T-cell (primary cell): ENCODE results near the gene ARHGEF6. TPM values are rescaled to one million over a fixed set of nuclear protein-coding genes. Genes with fewer than 3 reads are reported as not detected.

Source experiments
- ATAC-seq, 4 experiments: fragments of 200-7000 bp in 3 of 4; fragments of 150-1000 bp in 1 of 4; cut with Tn5 transposase; replicated peaks in 1 of 4; 1 replicate in 3 of 4; 2 replicates in 1 of 4; pipeline ENCODE4 v1.10.0; 2021; ENCODE audit warnings: moderate library complexity in 3 of 4, mild to moderate bottlenecking in 2 of 4, moderate number of reproducible peaks in 1 of 4
- CTCF ChIA-PET, 2 donors: fragments of 300-600 bp; sonication (Branson Sonifier 250); formaldehyde crosslinking; loops; one replicate each; lab custom pipeline; 2022; ENCODE audit warnings: antibody characterized with exemption in 2 of 2; lab: Charles Lee
- POLR2A ChIA-PET, 2 donors: fragments of 300-600 bp; sonication (Branson Sonifier 250); formaldehyde crosslinking; loops; one replicate each; lab custom pipeline; 2022; ENCODE audit warnings: antibody characterized with exemption in 2 of 2; lab: Charles Lee
- DNase-seq, 35 experiments: peaks; one replicate each; pipeline versions ENCODE4 v3.0.0 to v3.0.0-alpha.2; 2013 to 2023
- H3K27ac ChIP-seq: one replicate; pipeline ENCODE4 v1.5.1; 2013; ENCODE audit warnings: low read length
- H3K27me3 ChIP-seq, 2 experiments: replicated peaks in 1 of 2; 1 replicate in 1 of 2; 2 replicates in 1 of 2; pipeline versions ENCODE4 v1.6.1 to v1.7.0; 2013; ENCODE audit warnings: low read length in 1 of 2, mixed read lengths in 1 of 2; ENCODE audit not compliant: control insufficient read depth in 2 of 2, insufficient read depth in 2 of 2; ENCODE audit errors: extremely low read depth in 1 of 2
- H3K36me3 ChIP-seq, 2 donors: 1 replicate in 1 of 2; 2 replicates in 1 of 2; pipeline versions ENCODE4 v1.6.1 to v1.7.0; 2013; ENCODE audit warnings: low read length in 1 of 2; ENCODE audit not compliant: control insufficient read depth in 2 of 2, insufficient read depth in 1 of 2; ENCODE audit errors: extremely low read depth in 1 of 2
- H3K4me1 ChIP-seq, 2 experiments: 1 replicate in 1 of 2; 2 replicates in 1 of 2; pipeline versions ENCODE4 v1.6.1 to v1.7.0; 2013; ENCODE audit warnings: low read length in 2 of 2, mixed read lengths in 1 of 2; ENCODE audit not compliant: insufficient read depth in 2 of 2, control insufficient read depth in 1 of 2; ENCODE audit errors: extremely low read depth in 1 of 2
- H3K4me3 ChIP-seq, 2 donors: 1 replicate in 1 of 2; 2 replicates in 1 of 2; pipeline versions ENCODE4 v1.5.1 to v1.7.0; 2013; ENCODE audit warnings: mild to moderate bottlenecking in 2 of 2, low read length in 1 of 2, moderate library complexity in 1 of 2; ENCODE audit not compliant: control insufficient read depth in 1 of 2; ENCODE audit errors: extremely low read depth in 1 of 2
- H3K9me3 ChIP-seq: 2 replicates; pipeline ENCODE4 v1.7.0; 2013
- H3K27ac Mint-ChIP-seq, 2 donors: one replicate each; pipeline ENCODE4 v1.8.0; 2020 to 2021; ENCODE audit warnings: mild to moderate bottlenecking in 2 of 2, mixed read lengths in 2 of 2
- H3K27me3 Mint-ChIP-seq, 2 donors: one replicate each; pipeline ENCODE4 v1.8.0; 2021 to 2022; ENCODE audit warnings: mixed read lengths in 2 of 2
- H3K36me3 Mint-ChIP-seq: one replicate; pipeline ENCODE4 v1.8.0; 2021; ENCODE audit warnings: mixed read lengths
- H3K4me1 Mint-ChIP-seq, 3 donors: one replicate each; pipeline ENCODE4 v1.8.0; 2020 to 2022; ENCODE audit warnings: mixed read lengths in 3 of 3, mild to moderate bottlenecking in 1 of 3
- H3K4me3 Mint-ChIP-seq, 3 donors: one replicate each; pipeline ENCODE4 v1.8.0; 2020 to 2022; ENCODE audit warnings: mild to moderate bottlenecking in 3 of 3, mixed read lengths in 3 of 3, moderate library complexity in 3 of 3
- H3K9me3 Mint-ChIP-seq, 3 donors: one replicate each; pipeline ENCODE4 v1.8.0; 2020 to 2022; ENCODE audit warnings: mixed read lengths in 3 of 3
- WGBS: methylation state at CpG from one replicate; pipeline ENCODE4 v1.1.5; 2013; ENCODE audit warnings: missing lambda C conversion rate; ENCODE audit not compliant: insufficient coverage; 5-methylcytosine and 5-hydroxymethylcytosine counted together
- total RNA-seq, 35 experiments: library from RNA in 6 of 35; stranded (reverse) in 6 of 35; fragments of 120-200 nt in 1 of 35; gene quantifications; one replicate each; pipeline versions ENCODE4 v1.2.1 to v1.2.4 and lab custom pipeline; 2013 to 2026

Gene ARHGEF6
- total RNA-seq, 5 donors from 2014 or later (not counting 1 experiment from before 2014, with no cell fraction given), result 63.4 to 79.9 (median 72.9) TPM

DNA sequence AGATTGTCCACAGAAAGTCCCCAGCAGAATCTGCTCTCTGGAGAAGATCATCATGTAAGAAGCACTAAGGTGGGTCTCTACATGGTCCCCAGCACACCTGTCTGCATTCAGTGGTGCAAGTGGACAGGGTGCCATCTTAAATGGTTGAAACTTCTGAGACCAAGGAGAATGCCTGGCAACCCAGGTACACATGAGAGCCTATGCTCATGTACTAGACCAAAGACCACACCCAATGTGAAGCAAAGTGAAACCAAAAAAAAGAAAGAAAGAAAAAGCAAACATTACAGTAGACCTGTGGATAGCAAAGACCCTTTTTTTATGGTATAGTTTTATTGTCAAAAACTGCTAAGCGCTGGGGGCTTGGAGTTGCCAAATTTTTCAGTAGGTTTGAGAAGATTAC is 117.8 kb downstream of the ARHGEF6 start:
- no peaks in the 10 kb centered on the region for H3K9me3 ChIP-seq
- peaks cover 29 to 72% of the 10 kb centered on the region in 2 experiments for H3K4me1 ChIP-seq
- Mint-ChIP-seq H3K36me3 (peaks cover 48% of the 10 kb centered on the region), H3K4me1 (peaks cover 59 to 88% (median 78%) of the 10 kb centered on the region in 3 donors), H3K9me3 (no peaks in the 10 kb centered on the region), H3K27me3 (peaks cover 0 to 6% of the 10 kb centered on the region in 2 donors), H3K4me3 (no peak overlapping the region), H3K27ac (peak overlapping the region; percentile 85 to 94)
- peaks cover 0 to 47% of the 10 kb centered on the region in 2 donors for H3K36me3 ChIP-seq
- ChIA-PET CTCF (interaction anchor here in 1 of 2 donors (0.7 kb wide), 1 partner anchor 20 kb away, joined by 9 read pairs; no protein-coding TSS in a partner anchor), POLR2A (no interaction called here)
- peak overlapping the region; percentile 85 for H3K27ac ChIP-seq
- no peaks in the 10 kb centered on the region for H3K27me3 ChIP-seq
- no peak overlapping the region for H3K4me3 ChIP-seq
- peak in 1 of 35 experiments; percentile 40 for DNase-seq
- peak in 2 of 4 experiments; percentile 36 to 43 for ATAC-seq
- WGBS, result no CpG with 5 or more reads among the region's 1 CpG

DNA sequence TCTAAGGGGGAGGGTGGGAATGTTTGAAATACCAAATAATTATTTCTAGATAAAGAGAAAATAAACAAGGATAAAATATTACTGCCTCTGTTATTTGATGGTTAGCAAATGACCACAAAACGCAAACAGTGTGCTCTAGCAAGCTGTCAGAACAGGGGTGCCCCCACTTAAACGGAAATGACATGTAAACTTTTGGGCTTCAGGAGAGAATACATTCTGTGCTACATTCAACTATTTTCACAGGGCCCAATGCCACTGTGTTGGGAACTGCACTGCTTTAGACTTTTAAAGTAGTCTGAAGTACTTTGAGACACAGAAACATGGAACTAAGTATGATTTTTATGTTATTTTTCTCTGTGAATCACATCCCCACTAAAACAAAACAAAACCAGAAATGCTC is 118.6 kb downstream of the ARHGEF6 start:
- ATAC-seq (peak; percentile 46 to 75 (median 51)), DNase-seq (peak in 17 of 35 experiments; percentile 12 to 62 (median 27))
- Histone ChIP-seq H3K27ac (peak overlapping the region; percentile 85), H3K4me1 (peaks cover 29 to 70% of the 10 kb centered on the region in 2 experiments), H3K4me3 (no peak overlapping the region), H3K27me3 (no peaks in the 10 kb centered on the region), H3K9me3 (no peaks in the 10 kb centered on the region), H3K36me3 (peaks cover 0 to 46% of the 10 kb centered on the region in 2 donors)
- ChIA-PET CTCF (interaction anchor here in 1 of 2 donors (0.7 kb wide), 1 partner anchor 21 kb away, joined by 9 read pairs; no protein-coding TSS in a partner anchor), POLR2A (no interaction called here)
- Mint-ChIP-seq H3K4me3 (peak overlapping the region in 2 of 3 donors; percentile 34 to 41), H3K27me3 (peaks cover 0 to 7% of the 10 kb centered on the region in 2 donors), H3K27ac (peak overlapping the region; percentile 85 to 94), H3K4me1 (peaks cover 60 to 88% (median 75%) of the 10 kb centered on the region in 3 donors), H3K9me3 (no peaks in the 10 kb centered on the region), H3K36me3 (peaks cover 46% of the 10 kb centered on the region)
- no CpG with 5 or more reads among the region's 2 CpGs for WGBS

DNA sequence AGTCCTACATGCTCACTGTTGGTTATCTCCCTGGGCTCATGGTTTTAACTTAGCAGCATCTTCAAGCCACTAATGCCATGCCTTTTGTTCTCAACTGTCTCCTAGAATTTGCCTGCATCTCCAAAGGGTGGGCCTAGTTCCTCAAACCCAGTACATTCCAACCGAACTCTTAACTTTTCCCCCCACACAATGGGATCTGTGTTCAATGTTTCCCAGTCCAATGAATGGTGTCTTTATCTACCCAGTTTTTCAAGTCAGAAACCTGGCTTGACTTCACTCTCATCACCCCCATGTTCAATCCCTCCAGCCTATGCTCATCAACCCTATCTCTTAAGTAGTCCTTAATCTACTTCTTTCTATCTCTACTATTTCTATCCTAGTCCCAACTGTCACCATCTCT is 119.8 kb downstream of the ARHGEF6 start:
- Histone ChIP-seq H3K4me3 (no peak overlapping the region), H3K4me1 (peaks cover 25 to 69% of the 10 kb centered on the region in 2 experiments), H3K36me3 (peaks cover 0 to 51% of the 10 kb centered on the region in 2 donors), H3K9me3 (no peaks in the 10 kb centered on the region), H3K27me3 (no peaks in the 10 kb centered on the region), H3K27ac (peak overlapping the region; percentile 85)
- Mint-ChIP-seq H3K4me1 (peaks cover 64 to 91% (median 83%) of the 10 kb centered on the region in 3 donors), H3K4me3 (peak overlapping the region in 2 of 3 donors; percentile 11 to 25), H3K27me3 (peaks cover 0 to 11% of the 10 kb centered on the region in 2 donors), H3K36me3 (peaks cover 53% of the 10 kb centered on the region), H3K9me3 (no peaks in the 10 kb centered on the region), H3K27ac (peak overlapping the region; percentile 88 to 91)
- ChIA-PET CTCF (no interaction called here), POLR2A (no interaction called here)
- WGBS, result no CpG with 5 or more reads among the region's 1 CpG
- ATAC-seq (no peak), DNase-seq (no peak)

- peaks cover 56% of the 10 kb centered on the region for H3K36me3 Mint-ChIP-seq
- H3K4me1 Mint-ChIP-seq, result peaks cover 79 to 93% (median 88%) of the 10 kb centered on the region in 3 donors
- no CpG with 5 or more reads among the region's 9 CpGs for WGBS
- peak overlapping the region; percentile 88 to 99 for H3K27ac Mint-ChIP-seq
- Histone ChIP-seq H3K27ac (peak overlapping the region; percentile 64), H3K36me3 (peaks cover 0 to 55% of the 10 kb centered on the region in 2 donors), H3K4me1 (peaks cover 22 to 71% of the 10 kb centered on the region in 2 experiments), H3K9me3 (no peaks in the 10 kb centered on the region), H3K27me3 (no peaks in the 10 kb centered on the region), H3K4me3 (no peak overlapping the region)
- peaks cover 0 to 17% of the 10 kb centered on the region in 2 donors for H3K27me3 Mint-ChIP-seq
- ATAC-seq (peak; percentile 10 to 14 (median 13)), DNase-seq (peak in 1 of 35 experiments; percentile 27)
- ChIA-PET CTCF (interaction anchor here in 1 of 2 donors (0.7 to 1.2 kb wide), 3 partner anchors 24 to 51 kb away, joined by 4 read pairs; no protein-coding TSS in a partner anchor), POLR2A (interaction anchor here in 1 of 2 donors (0.6 to 1.4 kb wide), 3 partner anchors 10 to 35 kb away, joined by 3 to 11 read pairs (median 3); no protein-coding TSS in a partner anchor)
- no peaks in the 10 kb centered on the region for H3K9me3 Mint-ChIP-seq
- peak overlapping the region; percentile 37 to 86 (median 58) for H3K4me3 Mint-ChIP-seq
Measured at GRCh38 chrX:136659174-136659573, 121.6 kb downstream of the ARHGEF6 start.

- Mint-ChIP-seq H3K4me3 (peak overlapping the region; percentile 58 to 86 (median 70)), H3K27me3 (peaks cover 0 to 11% of the 10 kb centered on the region in 2 donors), H3K4me1 (peaks cover 77 to 96% (median 89%) of the 10 kb centered on the region in 3 donors), H3K27ac (peak overlapping the region; percentile 88 to 99), H3K9me3 (no peaks in the 10 kb centered on the region), H3K36me3 (peaks cover 59% of the 10 kb centered on the region)
- Histone ChIP-seq H3K9me3 (no peaks in the 10 kb centered on the region), H3K4me3 (peak overlapping the region in 1 of 2 donors; percentile 11), H3K36me3 (peaks cover 0 to 59% of the 10 kb centered on the region in 2 donors), H3K4me1 (peaks cover 22 to 64% of the 10 kb centered on the region in 2 experiments), H3K27ac (peak overlapping the region; percentile 64), H3K27me3 (no peaks in the 10 kb centered on the region)
- ChIA-PET CTCF (interaction anchor here in 1 of 2 donors (1.0 kb wide), 1 partner anchor 23 kb away, joined by 4 read pairs; no protein-coding TSS in a partner anchor), POLR2A (interaction anchor here (1.1 to 1.2 kb wide), 2 partner anchors 9 to 40 kb away, joined by 3 read pairs; no protein-coding TSS in a partner anchor)
- ATAC-seq (peak; percentile 16 to 39 (median 23)), DNase-seq (peak in 2 of 35 experiments; percentile 27 to 39)
- no CpG with 5 or more reads among the region's 5 CpGs for WGBS
Measured at GRCh38 chrX:136658151-136658550, 122.6 kb downstream of the ARHGEF6 start.

- Mint-ChIP-seq H3K27me3 (peaks cover 0 to 11% of the 10 kb centered on the region in 2 donors), H3K36me3 (peaks cover 72% of the 10 kb centered on the region), H3K9me3 (no peaks in the 10 kb centered on the region), H3K4me3 (peak overlapping the region; percentile 43 to 96 (median 86)), H3K4me1 (peaks cover 69 to 90% (median 78%) of the 10 kb centered on the region in 3 donors), H3K27ac (peak overlapping the region; percentile 88 to 99)
- peaks cover 0 to 71% of the 10 kb centered on the region in 2 donors for H3K36me3 ChIP-seq
- peaks cover 16 to 57% of the 10 kb centered on the region in 2 experiments for H3K4me1 ChIP-seq
- H3K4me3 ChIP-seq, result peak overlapping the region in 1 of 2 donors; percentile 21
- ATAC-seq (no peak), DNase-seq (no peak)
- H3K9me3 ChIP-seq, result no peaks in the 10 kb centered on the region
- WGBS, result no CpG with 5 or more reads among the region's 5 CpGs
- H3K27me3 ChIP-seq, result no peaks in the 10 kb centered on the region
- CTCF ChIA-PET, result interaction anchor here in 1 of 2 donors (0.6 kb wide), 1 partner anchor 109 kb away, joined by 4 read pairs; no protein-coding TSS in a partner anchor
- peak overlapping the region; percentile 64 for H3K27ac ChIP-seq
- POLR2A ChIA-PET, result no interaction called here
Measured at GRCh38 chrX:136656361-136656964, 124.3 kb downstream of the ARHGEF6 start.
